HL-60/S4 treated with retinoic acid at 250 ng/mL for 4 days and 3 days (cell line): ENCODE measurements around the gene ABHD15.

Source experiments
- in situ Hi-C: fragments of 300-500 bp; cut with MboI; formaldehyde crosslinking; loops from 2 replicates; pipeline ENCODE4 v1.7.0; 2022; ENCODE audit warnings: low sequenced_read_pairs

The ABHD15 gene, protein sequence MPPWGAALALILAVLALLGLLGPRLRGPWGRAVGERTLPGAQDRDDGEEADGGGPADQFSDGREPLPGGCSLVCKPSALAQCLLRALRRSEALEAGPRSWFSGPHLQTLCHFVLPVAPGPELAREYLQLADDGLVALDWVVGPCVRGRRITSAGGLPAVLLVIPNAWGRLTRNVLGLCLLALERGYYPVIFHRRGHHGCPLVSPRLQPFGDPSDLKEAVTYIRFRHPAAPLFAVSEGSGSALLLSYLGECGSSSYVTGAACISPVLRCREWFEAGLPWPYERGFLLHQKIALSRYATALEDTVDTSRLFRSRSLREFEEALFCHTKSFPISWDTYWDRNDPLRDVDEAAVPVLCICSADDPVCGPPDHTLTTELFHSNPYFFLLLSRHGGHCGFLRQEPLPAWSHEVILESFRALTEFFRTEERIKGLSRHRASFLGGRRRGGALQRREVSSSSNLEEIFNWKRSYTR

DNA sequence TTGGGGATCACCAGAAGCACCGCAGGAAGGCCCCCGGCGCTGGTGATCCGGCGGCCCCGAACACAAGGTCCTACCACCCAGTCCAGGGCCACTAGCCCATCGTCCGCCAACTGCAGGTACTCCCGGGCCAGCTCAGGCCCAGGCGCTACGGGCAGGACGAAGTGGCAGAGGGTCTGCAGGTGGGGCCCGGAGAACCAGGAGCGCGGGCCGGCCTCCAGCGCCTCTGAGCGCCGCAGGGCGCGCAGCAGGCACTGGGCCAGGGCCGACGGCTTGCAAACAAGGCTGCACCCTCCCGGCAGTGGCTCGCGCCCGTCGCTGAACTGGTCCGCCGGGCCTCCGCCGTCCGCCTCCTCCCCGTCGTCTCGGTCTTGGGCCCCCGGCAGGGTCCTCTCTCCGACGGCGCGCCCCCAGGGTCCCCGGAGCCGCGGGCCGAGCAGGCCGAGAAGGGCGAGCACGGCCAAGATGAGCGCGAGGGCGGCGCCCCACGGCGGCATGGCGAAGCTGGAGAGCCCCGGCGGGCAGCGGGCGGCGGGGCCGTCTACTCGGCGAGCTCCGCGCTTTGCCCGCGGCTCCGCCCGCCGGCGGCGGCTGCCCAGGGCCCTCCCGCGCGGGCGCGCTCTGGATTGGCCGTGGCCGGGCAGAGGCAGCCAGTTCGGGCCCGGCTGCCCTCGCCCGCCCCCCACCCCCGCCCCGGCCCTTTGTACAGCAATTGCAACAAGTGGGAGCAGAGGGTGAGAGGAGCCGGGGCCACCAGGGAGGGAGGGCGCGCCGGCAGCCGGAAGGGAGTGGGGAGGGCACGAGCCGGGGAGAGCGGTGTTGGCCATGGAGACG is at the start of gene ABHD15:
ABHD15 (minus strand) TSS at position 565 of the 831 bp plus-strand sequence; CDS start at position 494, 71 bp downstream.
- in situ Hi-C loops: no loop called here

DNA sequence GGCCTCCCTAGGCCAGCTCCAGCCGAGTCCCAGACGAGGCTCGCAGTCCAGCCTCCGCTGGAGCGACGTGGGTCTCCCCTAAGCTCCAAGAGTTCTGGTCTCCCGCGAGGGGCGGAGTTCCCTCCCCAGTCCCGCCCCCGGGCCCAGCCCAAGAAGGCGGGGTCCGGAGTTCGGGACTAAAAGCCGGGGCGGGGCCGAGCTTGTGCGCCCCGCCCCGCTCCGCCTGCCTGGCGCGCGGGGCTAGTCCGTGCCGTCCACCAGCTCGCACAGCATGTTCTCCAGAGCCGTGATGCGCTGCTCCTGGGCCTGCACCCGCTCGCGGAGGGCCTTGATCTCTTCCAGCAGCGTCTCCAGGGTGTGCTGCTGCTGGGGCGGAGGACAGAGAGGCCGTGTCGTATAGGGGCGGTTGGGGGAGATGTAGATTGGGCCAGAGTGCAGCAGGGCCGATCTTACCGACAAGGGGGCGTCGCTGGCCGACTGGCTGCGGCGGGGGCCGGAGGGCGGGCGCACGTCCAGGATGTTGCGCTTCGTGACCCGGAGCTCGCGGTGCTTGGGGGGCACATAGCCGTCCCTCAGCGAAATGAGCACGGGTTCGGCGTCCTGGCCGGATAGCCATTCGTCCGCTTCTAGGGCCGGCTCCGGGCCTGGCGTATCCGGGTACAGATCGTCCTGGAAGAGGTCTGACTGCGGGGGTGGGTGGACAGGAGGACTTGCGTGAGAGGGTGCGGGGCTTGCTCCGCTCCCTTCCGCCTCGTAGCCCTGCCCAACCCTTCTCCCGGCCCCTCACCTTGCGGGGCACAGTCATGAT is 48.9 kb upstream of the ABHD15 start:
- in situ Hi-C loops: no loop called here

DNA sequence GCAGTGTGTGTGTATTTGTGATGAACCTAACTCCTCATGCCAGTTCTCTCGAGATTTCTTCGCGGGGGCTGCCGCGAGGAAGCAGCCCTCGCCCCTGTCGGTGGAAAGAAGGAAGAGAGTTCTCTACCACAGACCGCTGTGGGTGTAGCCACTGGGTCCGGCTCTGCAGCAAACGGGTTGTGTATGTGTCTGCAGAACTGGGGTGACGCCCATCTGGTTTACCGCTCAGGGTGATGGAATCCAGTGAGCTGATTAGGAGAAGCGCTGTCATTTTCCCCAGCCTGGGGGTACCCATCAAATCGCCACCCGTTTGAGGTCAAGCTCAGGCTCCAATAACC is 48.2 kb upstream of the ABHD15 start:
- in situ Hi-C loops: no loop called here

DNA sequence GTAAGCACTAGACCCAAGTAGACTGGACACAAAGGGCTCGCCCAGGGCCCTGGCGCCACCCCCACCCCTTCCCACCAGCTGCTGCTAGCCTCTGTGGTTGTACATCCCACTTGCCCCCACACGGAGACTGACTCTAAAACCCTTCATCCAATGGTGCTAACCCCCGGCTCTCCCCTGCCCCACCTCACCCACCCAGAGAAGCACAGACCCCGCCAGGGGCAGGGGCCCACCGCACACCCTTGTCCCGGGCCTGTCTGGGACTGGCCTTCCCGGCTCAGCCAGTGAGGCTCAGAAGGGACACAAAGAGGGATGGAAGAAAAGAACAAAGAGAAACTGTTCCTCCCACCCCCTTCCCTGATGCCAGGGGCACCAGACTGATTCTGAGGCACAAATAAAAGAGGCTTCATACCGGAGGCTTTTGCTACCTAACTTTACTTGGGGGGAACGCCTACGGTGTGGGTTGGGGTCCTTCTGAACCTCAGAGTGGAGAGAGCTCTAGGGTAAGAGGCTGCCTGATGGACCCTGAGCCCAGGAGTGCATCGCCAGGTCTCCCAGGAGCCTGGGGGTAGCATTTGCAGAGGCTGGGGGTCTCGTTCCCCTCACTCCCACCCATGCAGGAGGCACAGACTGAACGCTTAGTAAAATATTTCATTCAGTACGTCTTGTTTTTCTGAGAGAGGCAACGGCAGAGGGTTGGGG is 47.7 kb upstream of the ABHD15 start:
- in situ Hi-C loops: no loop called here

DNA sequence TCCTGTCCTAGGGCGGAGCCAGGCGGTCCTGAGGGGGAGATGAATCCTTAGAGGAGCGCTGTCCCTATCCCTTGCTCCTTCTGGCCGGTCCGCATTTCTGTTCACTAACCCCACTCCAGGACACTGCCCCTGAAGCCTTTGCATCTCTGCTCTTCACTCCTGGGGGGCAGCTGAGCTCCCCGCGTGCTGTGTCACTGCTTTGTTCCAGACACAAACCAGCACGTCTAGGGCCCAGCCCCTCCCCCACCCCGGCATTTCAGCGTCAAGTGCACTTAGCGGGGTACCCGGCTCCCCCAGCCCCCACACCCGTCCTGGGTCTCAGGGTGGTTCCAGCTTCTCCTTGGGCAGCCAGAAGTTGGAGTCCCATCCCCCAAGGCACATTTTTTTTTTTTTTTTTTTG is 47.0 kb upstream of the ABHD15 start:
- in situ Hi-C loops: no loop called here

DNA sequence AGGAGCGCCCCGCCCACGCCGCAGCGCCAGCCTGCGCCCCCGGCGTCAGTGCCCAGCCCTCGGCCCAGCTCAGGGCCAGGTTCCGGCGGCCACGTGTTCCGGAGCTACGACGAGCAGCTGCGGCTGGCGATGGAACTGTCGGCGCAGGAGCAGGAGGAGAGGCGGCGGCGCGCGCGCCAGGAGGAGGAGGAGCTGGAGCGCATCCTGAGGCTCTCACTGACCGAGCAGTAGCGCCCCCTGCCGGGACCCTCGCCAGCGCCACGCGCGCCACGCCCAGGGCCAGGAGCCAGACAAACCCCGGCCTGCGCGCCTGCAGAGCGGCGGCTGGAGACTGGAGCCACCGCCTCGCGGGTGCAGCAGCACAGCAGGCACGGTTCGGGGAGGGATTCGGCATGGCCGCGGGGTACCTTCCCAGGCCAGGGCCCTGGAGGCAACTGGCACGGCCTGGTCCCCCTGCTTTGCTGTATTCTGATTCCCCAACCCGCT is 46.6 kb upstream of the ABHD15 start:
- in situ Hi-C loops: no loop called here

DNA sequence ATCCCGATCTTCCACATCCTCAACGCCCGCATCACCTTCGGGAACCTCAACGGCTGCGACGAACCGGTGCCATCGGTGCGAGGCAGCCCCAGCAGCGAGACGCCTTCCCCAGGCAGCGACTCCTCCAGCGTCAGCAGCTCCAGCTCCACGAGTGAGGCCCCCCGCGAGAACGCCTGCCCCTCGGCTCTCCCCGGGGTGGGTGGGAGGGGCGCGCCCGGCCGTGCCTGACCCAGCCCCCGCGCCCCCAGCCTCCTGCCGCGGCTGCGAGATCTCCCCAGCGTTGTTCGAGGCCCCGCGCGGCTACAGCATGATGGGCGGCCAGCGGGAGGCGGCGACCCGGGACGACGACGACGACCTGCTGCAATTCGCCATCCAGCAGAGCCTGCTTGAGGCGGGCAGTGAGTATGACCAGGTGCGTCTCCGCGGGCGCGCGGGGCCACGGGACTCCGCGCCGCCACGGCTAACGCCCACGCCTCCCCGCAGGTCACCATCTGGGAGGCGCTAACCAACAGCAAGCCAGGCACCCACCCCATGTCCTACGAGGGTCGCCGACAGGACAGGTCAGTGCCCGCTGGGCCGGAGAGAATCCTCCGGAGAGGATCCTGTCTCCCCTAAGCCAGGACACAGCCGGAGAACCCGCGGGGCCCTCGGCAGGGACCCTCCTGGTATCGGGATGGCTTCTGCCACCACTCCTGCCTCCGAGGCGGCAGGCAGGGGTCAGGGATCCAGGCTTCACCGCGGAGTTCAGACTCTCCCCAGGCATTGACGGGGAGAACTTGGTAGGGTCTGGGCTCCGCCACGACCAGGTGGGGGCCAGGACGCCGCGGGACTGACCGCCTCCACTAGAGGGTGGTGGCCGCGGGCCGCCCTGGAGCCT is 45.8 kb upstream of the ABHD15 start:
- in situ Hi-C loops: no loop called here

DNA sequence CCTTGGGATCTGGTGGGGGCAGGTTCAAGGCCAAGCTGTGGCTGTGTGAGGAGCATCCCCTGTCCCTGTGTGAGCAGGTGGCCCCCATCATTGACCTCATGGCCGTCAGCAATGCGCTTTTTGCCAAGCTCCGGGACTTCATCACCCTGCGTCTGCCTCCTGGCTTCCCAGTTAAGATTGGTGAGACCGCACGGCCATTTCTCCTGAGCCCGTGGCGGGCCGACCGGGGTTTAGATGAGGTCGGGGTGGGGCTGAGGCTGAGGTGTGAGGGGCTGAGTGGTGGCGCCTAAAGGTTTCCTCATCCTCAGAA is 45.2 kb upstream of the ABHD15 start:
- in situ Hi-C loops: no loop called here

DNA sequence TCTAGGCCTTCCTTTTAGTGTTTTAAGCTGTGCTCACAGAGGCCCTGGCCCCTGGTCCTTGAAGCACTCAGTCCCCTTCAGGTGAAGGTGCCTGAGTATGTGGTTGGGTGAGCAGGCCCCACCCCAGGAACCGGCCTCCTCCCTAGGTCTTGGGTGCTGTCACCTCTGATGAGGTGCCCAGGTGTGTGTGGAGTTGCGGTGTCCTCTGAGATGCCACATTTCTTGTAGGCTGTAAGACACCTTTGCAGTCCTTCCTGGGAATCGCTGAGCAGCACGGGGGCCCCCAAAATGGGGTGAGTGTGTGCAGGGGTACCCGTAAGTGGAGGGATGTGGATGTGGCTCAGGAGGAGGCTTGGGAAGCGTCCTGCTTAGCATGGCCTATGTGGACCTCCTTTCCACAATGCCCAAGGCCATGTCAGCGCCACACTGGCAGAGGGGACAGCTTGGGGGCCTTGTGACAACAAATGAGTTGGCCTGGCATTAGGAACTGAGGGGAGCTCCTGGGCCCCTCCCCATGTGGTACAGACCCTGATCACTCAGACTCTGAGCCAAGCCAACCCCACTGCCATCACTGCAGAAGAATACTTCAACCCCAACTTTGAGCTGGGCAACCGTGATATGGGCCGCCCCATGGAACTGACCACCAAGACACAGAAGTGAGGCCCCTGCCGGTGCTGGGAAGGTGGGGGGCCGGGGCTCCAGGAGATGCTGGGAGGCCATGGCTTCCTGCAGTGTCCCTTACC is 44.7 kb upstream of the ABHD15 start:
- in situ Hi-C loops: no loop called here

DNA sequence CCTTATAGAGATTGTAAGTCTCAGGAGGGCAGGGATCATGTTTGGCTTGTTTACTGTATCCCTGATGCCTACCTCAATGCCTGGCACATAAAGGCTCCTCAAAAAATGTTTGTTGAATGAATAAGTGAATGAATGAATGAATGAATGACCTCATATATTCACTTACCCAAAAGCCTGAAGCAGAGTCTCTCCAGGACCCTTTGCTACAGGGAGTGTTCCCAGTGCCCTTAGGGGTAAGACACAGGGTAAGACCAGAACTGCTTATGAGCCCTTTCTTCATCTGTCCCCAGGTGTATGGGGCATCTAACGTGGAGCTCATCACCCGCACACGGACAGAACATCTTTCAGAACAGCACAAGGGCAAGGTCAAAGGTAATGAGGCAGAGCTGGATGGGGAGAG is 43.6 kb upstream of the ABHD15 start:
- in situ Hi-C loops: no loop called here

DNA sequence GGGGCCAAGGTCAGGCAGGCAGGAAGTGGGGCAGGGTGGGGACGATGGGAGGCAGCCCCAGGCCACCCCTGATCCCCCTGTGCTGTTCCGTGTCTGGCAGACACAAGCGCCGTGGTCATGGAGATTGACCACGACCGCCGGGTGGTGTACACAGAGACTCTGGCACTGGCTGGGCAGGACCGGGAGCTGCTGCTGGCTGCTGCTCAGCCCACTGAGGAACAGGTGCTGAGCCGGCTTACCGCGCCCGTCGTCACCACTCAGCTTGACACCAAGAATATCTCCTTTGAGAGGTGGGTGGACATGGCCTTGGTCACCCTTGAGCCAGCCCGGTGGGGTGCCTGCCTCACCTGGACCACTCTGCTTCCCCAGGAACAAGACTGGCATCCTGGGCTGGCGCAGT is 42.1 kb upstream of the ABHD15 start:
- in situ Hi-C loops: no loop called here

DNA sequence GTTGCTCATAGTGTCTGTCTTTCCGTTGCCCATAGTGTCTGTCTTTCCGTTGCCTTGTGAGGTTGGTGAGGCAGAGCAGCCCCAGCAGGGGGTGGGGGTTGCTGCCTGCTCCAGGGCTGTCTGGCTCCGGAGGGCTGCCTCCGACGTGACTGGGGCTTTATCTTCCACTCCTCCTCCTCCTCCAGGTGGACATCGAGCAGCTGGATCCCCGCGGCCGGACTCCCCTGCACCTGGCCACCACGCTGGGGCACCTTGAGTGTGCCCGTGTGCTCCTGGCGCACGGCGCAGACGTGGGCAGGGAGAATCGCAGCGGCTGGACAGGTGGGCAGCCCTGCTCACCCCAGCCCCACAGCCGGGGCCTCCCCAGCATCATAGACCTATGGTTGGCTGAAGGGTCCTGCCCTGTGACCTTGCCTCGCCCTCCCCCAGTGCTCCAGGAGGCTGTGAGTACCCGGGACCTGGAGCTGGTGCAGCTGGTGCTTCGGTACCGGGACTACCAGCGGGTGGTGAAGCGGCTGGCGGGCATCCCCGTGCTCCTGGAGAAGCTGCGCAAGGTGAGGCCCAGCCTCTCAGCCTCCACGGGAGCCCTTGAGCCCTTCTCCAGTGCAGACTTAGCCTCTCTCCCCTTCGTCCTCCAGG is 40.8 kb upstream of the ABHD15 start:
- in situ Hi-C loops: no loop called here

DNA sequence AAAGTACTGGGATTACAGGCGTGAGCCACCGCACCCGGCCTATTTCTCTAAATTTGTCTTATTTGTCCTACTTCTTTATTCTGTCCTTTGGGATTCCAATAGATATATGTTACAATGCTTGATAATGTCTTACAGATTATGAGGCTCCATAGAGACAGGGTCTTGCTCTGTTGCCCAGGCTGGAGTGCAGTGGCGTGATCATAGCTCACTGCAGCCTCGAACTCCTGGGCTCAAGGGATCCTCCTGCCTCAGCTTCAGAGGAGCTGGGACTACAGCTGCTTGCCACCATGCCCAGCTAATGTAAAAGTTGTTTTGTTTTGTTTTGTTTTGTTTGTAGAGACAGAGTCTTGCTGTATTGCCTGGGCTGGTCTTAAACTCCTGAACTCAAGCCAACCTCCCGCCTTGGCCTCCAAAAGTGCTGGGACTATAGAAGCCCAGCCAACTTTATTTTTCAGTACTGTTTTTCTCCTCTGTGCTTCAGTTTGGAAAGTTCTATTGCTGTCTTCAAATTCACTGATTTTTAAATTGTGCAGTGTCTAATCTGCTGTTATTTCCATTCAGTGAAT is 36.4 kb upstream of the ABHD15 start:
- in situ Hi-C loops: no loop called here

DNA sequence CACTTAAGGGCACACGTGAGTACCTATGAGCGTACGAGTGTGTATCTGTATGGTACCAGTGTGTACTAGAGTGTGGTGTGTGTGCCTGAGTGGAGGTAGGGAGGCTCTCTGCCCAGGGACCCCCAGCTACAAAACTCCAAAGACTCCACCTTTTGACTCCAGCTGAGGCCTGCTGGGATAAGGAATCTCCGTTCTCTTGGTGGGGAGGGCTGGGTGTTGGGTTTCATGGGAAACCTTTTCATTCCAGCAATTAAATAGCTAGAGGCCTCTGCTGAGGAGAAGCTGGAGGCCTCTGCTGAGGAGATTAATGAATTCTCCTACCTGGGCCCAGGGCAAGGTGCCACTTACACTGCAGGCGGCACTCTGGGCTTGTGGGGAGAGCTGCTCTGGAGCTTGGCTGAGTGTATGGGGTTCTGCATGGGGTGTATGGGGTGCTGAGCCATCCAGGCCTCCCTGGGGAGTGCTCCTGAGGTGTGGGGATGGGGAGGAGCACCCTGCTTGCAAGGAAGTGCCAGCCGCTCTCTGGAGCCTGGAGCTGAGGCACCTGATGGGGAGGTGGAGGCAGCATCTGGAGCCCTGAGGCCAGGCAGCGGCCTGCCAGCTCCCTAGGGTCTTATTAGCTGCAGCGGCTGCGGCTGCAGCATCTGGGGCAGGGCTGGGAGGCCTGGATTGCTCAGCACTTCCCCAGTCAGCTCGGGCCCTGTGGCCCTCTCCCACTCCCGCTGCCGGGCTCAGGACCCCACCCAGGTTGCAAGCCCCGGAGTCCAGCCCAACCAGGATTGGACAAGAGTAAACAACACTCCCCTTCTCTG is 30.7 kb upstream of the ABHD15 start:
- in situ Hi-C loops: no loop called here

DNA sequence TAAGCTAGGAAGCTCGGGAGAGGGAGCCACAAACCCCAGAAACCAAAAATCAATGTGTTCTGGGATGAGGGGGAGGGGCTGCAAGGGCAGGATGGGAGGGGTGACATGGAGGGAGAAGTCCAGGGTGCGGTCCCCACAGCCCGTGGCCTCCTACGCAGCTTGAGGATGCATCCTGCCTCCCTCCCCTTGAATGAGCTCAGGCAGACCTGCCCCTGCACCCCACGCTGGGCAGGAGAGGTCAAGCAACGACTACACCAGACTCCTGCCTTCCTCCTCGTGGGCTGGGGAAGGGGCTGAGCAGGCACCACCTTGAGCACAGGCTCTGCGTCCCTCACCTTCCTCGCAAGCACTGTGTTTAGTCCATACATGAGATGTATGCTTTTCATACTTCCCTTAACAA is 30.0 kb upstream of the ABHD15 start:
- in situ Hi-C loops: no loop called here

DNA sequence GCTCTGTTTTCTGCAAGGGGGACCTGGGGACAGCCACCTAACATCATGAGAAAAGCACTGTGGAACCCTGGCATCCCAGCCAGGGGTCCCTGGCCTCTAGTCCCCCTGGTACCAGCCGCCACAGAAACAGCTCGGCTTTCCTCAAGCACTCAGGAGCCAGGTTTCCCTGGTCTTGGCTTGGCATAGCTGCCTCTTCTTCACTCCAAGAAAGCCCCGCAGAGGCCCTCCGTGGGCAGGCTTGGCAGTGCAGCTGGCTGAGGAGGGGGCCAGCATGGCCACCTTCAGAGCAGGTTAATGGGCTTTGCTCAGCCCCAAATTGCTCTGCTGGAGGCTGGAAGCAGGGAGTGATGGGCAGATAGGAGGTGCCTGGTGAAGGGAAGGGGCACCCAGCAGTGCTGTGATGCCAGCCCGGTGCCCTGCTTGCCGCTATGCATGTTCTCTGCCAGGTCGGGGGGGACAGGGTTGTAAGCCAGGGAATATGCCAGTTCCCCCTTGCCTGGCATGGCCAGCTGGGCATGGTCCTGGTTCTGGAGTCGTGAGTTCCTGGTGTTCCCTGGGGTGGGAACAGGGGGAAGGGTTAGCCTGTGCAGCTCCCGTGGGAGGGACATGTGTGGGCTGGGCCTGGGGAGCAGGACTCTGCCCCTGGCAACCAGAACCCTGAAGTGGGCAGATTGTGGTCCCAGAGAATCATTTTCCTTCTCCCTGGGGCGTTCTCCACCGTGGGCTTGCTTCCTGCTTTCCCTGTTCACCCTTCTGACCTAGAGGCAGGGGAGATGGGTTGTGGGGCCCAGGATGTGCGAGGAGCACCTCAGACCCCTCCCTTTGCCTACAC is 29.3 kb upstream of the ABHD15 start:
- in situ Hi-C loops: no loop called here
